Trophoblast cell (in vitro differentiated cells and primary cell): ENCODE results near the gene NAXD.

Source experiments
- DNase-seq, 2 donors: peaks; one replicate each; pipeline ENCODE4 v3.0.0-alpha.2; 2016
- H2AFZ ChIP-seq: 2 replicates; pipeline ENCODE4 v1.6.1; 2013; ENCODE audit warnings: low read length, moderate library complexity, mild to moderate bottlenecking; ENCODE audit not compliant: insufficient read depth, poor library complexity
- H2AK5ac ChIP-seq: 2 replicates; pipeline ENCODE4 v1.6.1; 2013; ENCODE audit warnings: mild to moderate bottlenecking, low read length
- H2BK120ac ChIP-seq: 2 replicates; pipeline ENCODE4 v1.6.1; 2013; ENCODE audit warnings: low read length, mild to moderate bottlenecking, moderate library complexity; ENCODE audit not compliant: insufficient read depth, poor library complexity
- H2BK12ac ChIP-seq: 2 replicates; pipeline ENCODE4 v1.6.1; 2013; ENCODE audit warnings: mild to moderate bottlenecking, low read length, moderate library complexity
- H2BK5ac ChIP-seq: 2 replicates; pipeline ENCODE4 v1.6.1; 2013; ENCODE audit warnings: low read length, low read depth, moderate library complexity, mild to moderate bottlenecking; ENCODE audit not compliant: poor library complexity
- H3K14ac ChIP-seq: 2 replicates; pipeline ENCODE4 v1.6.1; 2013; ENCODE audit warnings: mild to moderate bottlenecking, low read length
- H3K18ac ChIP-seq: 2 replicates; pipeline ENCODE4 v1.6.1; 2013; ENCODE audit warnings: mild to moderate bottlenecking, low read length
- H3K23ac ChIP-seq: 2 replicates; pipeline ENCODE4 v1.6.1; 2013; ENCODE audit warnings: low read length
- H3K27ac ChIP-seq: 2 replicates; pipeline ENCODE4 v1.5.1; 2013; ENCODE audit warnings: low read depth, mild to moderate bottlenecking, inconsistent platforms, low read length, moderate library complexity
- H3K27me3 ChIP-seq: 2 replicates; pipeline ENCODE4 v1.6.1; 2013; ENCODE audit warnings: inconsistent platforms, mild to moderate bottlenecking, low read length, moderate library complexity; ENCODE audit not compliant: insufficient read depth
- H3K36me3 ChIP-seq, 2 experiments: 1 replicate in 1 of 2; 2 replicates in 1 of 2; pipeline ENCODE4 v1.6.1; 2013; ENCODE audit warnings: low read length in 2 of 2, mild to moderate bottlenecking in 2 of 2, moderate library complexity in 1 of 2; ENCODE audit not compliant: insufficient read depth in 2 of 2, control insufficient read depth in 1 of 2
- H3K4ac ChIP-seq: 2 replicates; pipeline ENCODE4 v1.6.1; 2013; ENCODE audit warnings: low read depth, mild to moderate bottlenecking, low read length, moderate library complexity
- H3K4me1 ChIP-seq, 2 experiments: 1 replicate in 1 of 2; 2 replicates in 1 of 2; pipeline ENCODE4 v1.6.1; 2013; ENCODE audit warnings: low read length in 2 of 2, mild to moderate bottlenecking in 2 of 2, moderate library complexity in 1 of 2; ENCODE audit not compliant: insufficient read depth in 2 of 2, control insufficient read depth in 1 of 2
- H3K4me2 ChIP-seq: 2 replicates; pipeline ENCODE4 v1.6.1; 2013; ENCODE audit warnings: inconsistent platforms, mild to moderate bottlenecking, low read length, moderate library complexity
- H3K4me3 ChIP-seq: 2 replicates; pipeline ENCODE4 v1.5.1; 2013; ENCODE audit warnings: mild to moderate bottlenecking, low read depth, low read length, inconsistent platforms
- H3K79me1 ChIP-seq: one replicate; pipeline ENCODE4 v1.6.1; 2013; ENCODE audit warnings: low read length
- H3K79me2 ChIP-seq: 2 replicates; pipeline ENCODE4 v1.6.1; 2013; ENCODE audit warnings: low read length, mild to moderate bottlenecking; ENCODE audit not compliant: control insufficient read depth, insufficient read depth, poor library complexity
- H3K9ac ChIP-seq: 2 replicates; pipeline ENCODE4 v1.6.1; 2013; ENCODE audit warnings: mild to moderate bottlenecking, low read length
- H3K9me3 ChIP-seq: 2 replicates; pipeline ENCODE4 v1.6.1; 2013; ENCODE audit warnings: low read depth, mild to moderate bottlenecking, control low read depth, inconsistent platforms, low read length; ENCODE audit not compliant: insufficient read depth
- H4K12ac ChIP-seq: 2 replicates; pipeline ENCODE4 v1.6.1; 2013; ENCODE audit warnings: low read depth, mild to moderate bottlenecking, low read length, moderate library complexity
- H4K8ac ChIP-seq: 2 replicates; pipeline ENCODE4 v1.6.1; 2013; ENCODE audit warnings: low read depth, mild to moderate bottlenecking, low read length, moderate library complexity
- H4K91ac ChIP-seq: one replicate; pipeline ENCODE4 v1.6.1; 2013; ENCODE audit warnings: low read depth, mild to moderate bottlenecking, low read length, moderate library complexity
- WGBS: extraction: QIAGEN DNeasy Blood & Tissue Kit; methylation state at CpG from one replicate; pipeline ENCODE4 v1.1.7; 2013; ENCODE audit warnings: missing lambda C conversion rate; ENCODE audit not compliant: insufficient read length, insufficient coverage; ENCODE audit errors: extremely low coverage; 5-methylcytosine and 5-hydroxymethylcytosine counted together

Gene NAXD

DNA sequence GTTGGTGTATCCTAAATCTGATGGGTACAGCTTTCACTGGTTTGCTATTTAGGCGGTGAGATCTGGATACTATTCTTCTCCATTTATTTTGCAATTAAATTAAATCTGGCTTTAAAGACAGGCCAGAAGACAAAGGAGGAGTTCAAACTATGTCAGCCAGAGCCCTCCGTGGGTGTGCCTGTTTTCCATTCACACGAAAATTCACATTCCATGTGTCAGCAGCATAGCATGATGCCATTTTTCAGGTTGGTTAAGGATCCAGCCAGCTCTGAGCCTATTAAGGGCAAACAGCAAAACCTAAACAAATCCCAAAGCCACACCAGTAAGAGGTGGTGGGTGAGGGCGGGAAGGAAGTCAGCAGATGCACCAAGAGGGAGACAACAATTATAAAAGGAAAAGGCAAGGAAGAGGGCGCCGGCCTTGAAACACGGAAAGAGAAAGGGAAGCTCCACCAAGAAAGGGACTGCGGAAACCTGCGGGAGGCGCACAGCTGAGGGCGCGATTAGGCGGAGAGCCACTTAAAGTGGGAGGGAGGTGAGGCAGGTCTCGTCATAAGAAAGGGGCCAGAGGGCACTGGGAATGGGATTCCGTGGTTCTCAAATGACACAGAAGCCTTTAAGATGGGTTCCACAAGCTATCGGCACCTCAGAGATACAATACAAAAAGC, 47.6 kb downstream of the NAXD start:
- Histone ChIP-seq H3K36me3 (peaks cover 28 to 45% of the 10 kb centered on the region in 2 experiments), H2BK5ac (no peak overlapping the region), H3K14ac (peak overlapping the region; percentile 28), H2AK5ac (no peak overlapping the region), H2BK12ac (no peak overlapping the region), H3K4me3 (no peak overlapping the region), H3K18ac (no peak overlapping the region), H3K27me3 (no peaks in the 10 kb centered on the region), H3K27ac (no peak overlapping the region), H3K23ac (no peak overlapping the region), H2AFZ (peak overlapping the region; percentile 25), H2BK120ac (no peak overlapping the region), H3K9ac (no peak overlapping the region), H4K8ac (no peak overlapping the region), H3K4me1 (peaks cover 7 to 8% of the 10 kb centered on the region in 2 experiments), H3K4me2 (no peak overlapping the region), H3K9me3 (no peaks in the 10 kb centered on the region), H3K4ac (no peak overlapping the region), H4K91ac (no peak overlapping the region), H4K12ac (no peak overlapping the region), H3K79me1 (peaks cover 2% of the 10 kb centered on the region), H3K79me2 (no peaks in the 10 kb centered on the region)
- DNase-seq, result no peak
- no CpG with 5 or more reads among the region's 16 CpGs for WGBS

GRCh38 chr13:110663491-110663890, 48.1 kb downstream of the NAXD start:
- Histone ChIP-seq H3K9ac (no peak overlapping the region), H3K4me3 (no peak overlapping the region), H2BK12ac (no peak overlapping the region), H3K4me2 (no peak overlapping the region), H4K91ac (no peak overlapping the region), H4K12ac (no peak overlapping the region), H3K27me3 (no peaks in the 10 kb centered on the region), H3K23ac (no peak overlapping the region), H3K79me1 (peaks cover 2% of the 10 kb centered on the region), H3K79me2 (no peaks in the 10 kb centered on the region), H2AFZ (no peak overlapping the region), H2BK5ac (no peak overlapping the region), H3K14ac (no peak overlapping the region), H3K27ac (no peak overlapping the region), H3K36me3 (peaks cover 30 to 45% of the 10 kb centered on the region in 2 experiments), H3K18ac (no peak overlapping the region), H3K9me3 (no peaks in the 10 kb centered on the region), H4K8ac (no peak overlapping the region), H2AK5ac (no peak overlapping the region), H3K4me1 (peaks cover 7 to 8% of the 10 kb centered on the region in 2 experiments), H3K4ac (no peak overlapping the region), H2BK120ac (no peak overlapping the region)
- no peak for DNase-seq
- no CpG with 5 or more reads among the region's 7 CpGs for WGBS

DNA sequence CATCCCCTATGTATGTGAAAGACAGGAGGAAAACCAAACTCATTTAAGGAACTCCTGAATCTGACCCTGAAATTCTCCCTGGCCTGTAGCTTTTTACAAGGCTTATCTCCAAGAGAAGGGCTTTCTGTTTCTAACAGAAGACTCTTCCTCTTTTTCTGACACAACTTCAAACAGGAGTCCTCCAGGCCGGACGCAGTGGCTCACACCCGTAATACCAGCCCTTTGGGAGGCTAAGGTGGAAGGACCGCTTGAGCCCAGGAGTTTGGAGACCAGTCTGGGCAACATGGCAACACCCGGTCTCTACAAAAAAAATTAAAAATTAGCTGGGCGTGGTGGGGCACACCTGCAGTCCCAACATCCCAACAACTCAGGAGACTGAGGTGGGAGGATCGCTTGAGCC, 48.7 kb downstream of the NAXD start:
- H2AK5ac ChIP-seq, result no peak overlapping the region
- no peak overlapping the region for H3K4me2 ChIP-seq
- H2BK120ac ChIP-seq, result no peak overlapping the region
- no peaks in the 10 kb centered on the region for H3K79me2 ChIP-seq
- H3K9ac ChIP-seq, result no peak overlapping the region
- H4K12ac ChIP-seq, result no peak overlapping the region
- no peak overlapping the region for H3K4ac ChIP-seq
- H4K91ac ChIP-seq, result no peak overlapping the region
- WGBS, result no CpG with 5 or more reads among the region's 7 CpGs
- peaks cover 1% of the 10 kb centered on the region for H3K9me3 ChIP-seq
- H2AFZ ChIP-seq, result no peak overlapping the region
- no peak overlapping the region for H3K18ac ChIP-seq
- no peak overlapping the region for H3K27ac ChIP-seq
- H3K14ac ChIP-seq, result no peak overlapping the region
- H2BK12ac ChIP-seq, result no peak overlapping the region
- DNase-seq, result no peak
- H3K4me3 ChIP-seq, result no peak overlapping the region
- H3K36me3 ChIP-seq, result peaks cover 32 to 45% of the 10 kb centered on the region in 2 experiments
- peaks cover 2% of the 10 kb centered on the region for H3K79me1 ChIP-seq
- H3K4me1 ChIP-seq, result peaks cover 7 to 8% of the 10 kb centered on the region in 2 experiments
- no peak overlapping the region for H3K23ac ChIP-seq
- H3K27me3 ChIP-seq, result no peaks in the 10 kb centered on the region
- H2BK5ac ChIP-seq, result no peak overlapping the region
- H4K8ac ChIP-seq, result no peak overlapping the region

DNA sequence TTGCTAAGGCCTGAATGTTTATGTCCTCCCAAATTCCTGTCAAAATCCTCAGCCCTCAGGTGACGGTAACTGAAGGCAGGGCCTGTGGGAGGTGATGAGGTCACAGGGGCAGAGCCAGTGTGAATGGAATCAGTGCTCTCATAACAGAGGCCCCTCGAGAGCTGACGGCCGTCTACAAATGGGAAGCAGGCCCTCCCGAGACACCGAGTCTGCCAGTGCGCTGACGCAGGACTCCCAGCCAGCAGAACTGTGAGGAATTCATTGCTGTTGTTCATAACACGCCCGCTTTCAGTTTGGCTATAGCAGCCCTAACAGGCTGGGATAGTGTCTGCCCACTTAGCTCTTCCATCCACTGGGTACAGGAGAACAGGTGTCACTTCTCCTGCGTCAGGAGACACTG, 49.3 kb downstream of the NAXD start:
- Histone ChIP-seq H3K4ac (no peak overlapping the region), H2BK5ac (no peak overlapping the region), H3K9me3 (peaks cover 4% of the 10 kb centered on the region), H3K18ac (no peak overlapping the region), H4K91ac (no peak overlapping the region), H3K23ac (no peak overlapping the region), H3K27me3 (no peaks in the 10 kb centered on the region), H4K12ac (no peak overlapping the region), H3K79me2 (no peaks in the 10 kb centered on the region), H2AFZ (no peak overlapping the region), H3K4me2 (no peak overlapping the region), H3K36me3 (peaks cover 37 to 49% of the 10 kb centered on the region in 2 experiments), H3K4me1 (peaks cover 7 to 8% of the 10 kb centered on the region in 2 experiments), H3K14ac (no peak overlapping the region), H4K8ac (no peak overlapping the region), H3K9ac (no peak overlapping the region), H2BK120ac (no peak overlapping the region), H3K27ac (no peak overlapping the region), H3K4me3 (no peak overlapping the region), H3K79me1 (peaks cover 2% of the 10 kb centered on the region), H2BK12ac (no peak overlapping the region), H2AK5ac (no peak overlapping the region)
- WGBS, result no CpG with 5 or more reads among the region's 11 CpGs
- no peak for DNase-seq
